H1 (cell line): ENCODE data around the gene SIRT7. TPM values are rescaled to one million over a fixed set of nuclear protein-coding genes. Genes with fewer than 3 reads are reported as not detected.

Source experiments
- CTCF ChIA-PET: fragments of 300-600 bp; sonication (Branson Sonifier 250); formaldehyde crosslinking; loops from one replicate; lab custom pipeline; 2021; ENCODE audit not compliant: partially characterized antibody; lab: Charles Lee
- POLR2A ChIA-PET: fragments of 300-600 bp; sonication (Branson Sonifier 250); formaldehyde crosslinking; loops from one replicate; lab custom pipeline; 2021; ENCODE audit warnings: inconsistent platforms; ENCODE audit not compliant: partially characterized antibody; lab: Charles Lee
- DNase-seq, 2 experiments: peaks; one replicate each; pipeline versions ENCODE4 v3.0.0 to v3.0.0-alpha.2; 2010 to 2022; ENCODE audit warnings: low spot score in 2 of 2, low read depth in 1 of 2, mixed read lengths in 1 of 2
- FAIRE-seq: peaks from 2 replicates; lab custom pipeline; 2011; peaks lifted over from hg19 to GRCh38; lab: Jason Lieb, UNC
- H2AFZ ChIP-seq: 2 replicates; pipeline ENCODE4 v1.8.1; 2012; ENCODE audit warnings: low read length, inconsistent platforms
- H2AK5ac ChIP-seq: 2 replicates; pipeline ENCODE4 v1.6.1; 2013; ENCODE audit warnings: low read depth, low read length
- H2BK120ac ChIP-seq: replicated peaks from 2 replicates; pipeline ENCODE3; 2013; ENCODE audit warnings: low read depth, low read length, inconsistent platforms
- H2BK12ac ChIP-seq: 2 replicates; pipeline ENCODE4 v1.6.1; 2013; ENCODE audit warnings: low read depth, low read length
- H2BK15ac ChIP-seq: 2 replicates; pipeline ENCODE4 v1.6.1; 2013; ENCODE audit warnings: low read length
- H2BK20ac ChIP-seq: 2 replicates; pipeline ENCODE4 v1.6.1; 2013; ENCODE audit warnings: low read length
- H2BK5ac ChIP-seq: 2 replicates; pipeline ENCODE4 v1.6.1; 2013; ENCODE audit warnings: low read depth, low read length
- H3K14ac ChIP-seq: 2 replicates; pipeline ENCODE4 v1.6.1; 2013; ENCODE audit warnings: inconsistent platforms; ENCODE audit not compliant: insufficient read length
- H3K18ac ChIP-seq: 2 replicates; pipeline ENCODE4 v1.6.1; 2013; ENCODE audit warnings: low read length; ENCODE audit errors: extremely low read depth
- H3K23ac ChIP-seq: 2 replicates; pipeline ENCODE4 v1.6.1; 2013; ENCODE audit warnings: inconsistent platforms; ENCODE audit not compliant: insufficient read length
- H3K23me2 ChIP-seq: 2 replicates; pipeline ENCODE4 v1.6.1; 2013; ENCODE audit warnings: low read depth, low read length
- H3K27ac ChIP-seq: 2 replicates; pipeline ENCODE4 v1.6.1; 2011; ENCODE audit warnings: low read depth, low read length, inconsistent platforms
- H3K27me3 ChIP-seq, 4 experiments: replicated peaks in 1 of 4; 1 replicate in 1 of 4; 2 replicates in 3 of 4; pipeline versions ENCODE4 v1.6.1 to v1.8.1; 2011 to 2013; ENCODE audit warnings: low read length in 3 of 4, mild to moderate bottlenecking in 3 of 4, inconsistent platforms in 2 of 4, mixed read lengths in 2 of 4, moderate library complexity in 1 of 4; ENCODE audit not compliant: control insufficient read depth in 3 of 4, insufficient read depth in 3 of 4; ENCODE audit errors: extremely low read depth in 1 of 4
- H3K36me3 ChIP-seq, 4 experiments: 2 replicates each; pipeline versions ENCODE4 v1.6.1 to v1.8.1; 2011 to 2013; ENCODE audit warnings: mild to moderate bottlenecking in 4 of 4, low read length in 3 of 4, moderate library complexity in 2 of 4, control low read depth in 1 of 4, inconsistent platforms in 1 of 4; ENCODE audit not compliant: insufficient read depth in 4 of 4, control insufficient read depth in 2 of 4
- H3K4ac ChIP-seq: replicated peaks from 2 replicates; pipeline ENCODE3; 2013; ENCODE audit warnings: low read length, low read depth, mixed read lengths, inconsistent platforms; ENCODE audit not compliant: insufficient read length
- H3K4me1 ChIP-seq, 4 experiments: replicated peaks in 1 of 4; 1 replicate in 1 of 4; 2 replicates in 3 of 4; pipeline versions ENCODE4 v1.6.1 to v1.8.1; 2011 to 2013; ENCODE audit warnings: low read length in 3 of 4, inconsistent platforms in 2 of 4, mixed read lengths in 1 of 4; ENCODE audit not compliant: insufficient read depth in 4 of 4, control insufficient read depth in 3 of 4
- H3K4me2 ChIP-seq, 2 experiments: 2 replicates each; pipeline versions ENCODE4 v1.6.1 to v1.8.1; 2011 to 2013; ENCODE audit warnings: low read depth in 2 of 2, low read length in 2 of 2, control low read depth in 1 of 2, inconsistent platforms in 1 of 2, mild to moderate bottlenecking in 1 of 2; ENCODE audit not compliant: insufficient read depth in 1 of 2
- H3K4me3 ChIP-seq, 4 experiments: fragments of 200-600, 300-600 bp in 1 of 4; sonication (generic), shearing (Covaris generic), sonication (Bioruptor Twin) in 1 of 4; 2 replicates each; pipeline versions ENCODE4 v1.5.1 to v1.8.1; 2011 to 2016; ENCODE audit warnings: low read length in 4 of 4, low read depth in 3 of 4, control low read depth in 2 of 4, inconsistent platforms in 2 of 4, mild to moderate bottlenecking in 2 of 4, mixed read lengths in 1 of 4, moderate library complexity in 1 of 4; ENCODE audit not compliant: insufficient read depth in 2 of 4; ENCODE audit errors: extremely low read depth in 1 of 4
- H3K56ac ChIP-seq: replicated peaks from 2 replicates; pipeline ENCODE3; 2013; ENCODE audit warnings: low read depth, mild to moderate bottlenecking, mixed read lengths, low read length, inconsistent platforms; ENCODE audit not compliant: insufficient read length
- H3K79me1 ChIP-seq: 2 replicates; pipeline ENCODE4 v1.6.1; 2013; ENCODE audit warnings: low read depth, low read length, control low read depth
- H3K79me2 ChIP-seq, 2 experiments: 2 replicates each; pipeline versions ENCODE4 v1.6.1 to v1.8.1; 2012 to 2013; ENCODE audit warnings: low read length in 2 of 2, mild to moderate bottlenecking in 2 of 2, inconsistent platforms in 1 of 2; ENCODE audit not compliant: insufficient read depth in 2 of 2, control insufficient read depth in 1 of 2
- H3K9ac ChIP-seq, 4 experiments: replicated peaks in 1 of 4; 1 replicate in 1 of 4; 2 replicates in 3 of 4; pipeline versions ENCODE4 v1.6.1 to v1.8.1; 2011 to 2013; ENCODE audit warnings: low read depth in 3 of 4, low read length in 3 of 4, control low read depth in 2 of 4, mild to moderate bottlenecking in 2 of 4, moderate library complexity in 2 of 4, inconsistent platforms in 1 of 4; ENCODE audit errors: extremely low read depth in 1 of 4
- H3K9me3 ChIP-seq, 2 experiments: 2 replicates each; pipeline versions ENCODE4 v1.6.1 to v1.8.1; 2012 to 2013; ENCODE audit warnings: mild to moderate bottlenecking in 2 of 2, moderate library complexity in 2 of 2, control low read depth in 1 of 2, inconsistent platforms in 1 of 2, low read depth in 1 of 2, low read length in 1 of 2, mixed read lengths in 1 of 2; ENCODE audit not compliant: insufficient read depth in 2 of 2
- H4K20me1 ChIP-seq, 2 experiments: replicated peaks in 1 of 2; 2 replicates each; pipeline versions ENCODE3 to v1.8.1; 2011 to 2013; ENCODE audit warnings: inconsistent platforms in 2 of 2, low read length in 2 of 2, mild to moderate bottlenecking in 1 of 2; ENCODE audit not compliant: insufficient read depth in 2 of 2, control insufficient read depth in 1 of 2
- H4K5ac ChIP-seq: 2 replicates; pipeline ENCODE4 v1.6.1; 2013; ENCODE audit warnings: low read length, low read depth, mixed read lengths, inconsistent platforms; ENCODE audit not compliant: insufficient read length
- H4K8ac ChIP-seq: 2 replicates; pipeline ENCODE4 v1.8.0; 2013; ENCODE audit warnings: mild to moderate bottlenecking, moderate library complexity, low read length, inconsistent platforms; ENCODE audit not compliant: insufficient read depth; ENCODE audit errors: extremely low read depth
- H4K91ac ChIP-seq: replicated peaks from 2 replicates; pipeline ENCODE3; 2013; ENCODE audit warnings: low read length, mixed read lengths, inconsistent platforms; ENCODE audit not compliant: insufficient read length
- BACH1 ChIP-seq: IDR thresholded peaks from 2 replicates; pipeline ENCODE4 v1.6.1; 2012; ENCODE audit warnings: low read length, improper control_type of control experiment
- CEBPB ChIP-seq: IDR thresholded peaks from 2 replicates; pipeline ENCODE4 v1.6.1; 2012; ENCODE audit warnings: low read depth, low read length
- JUND ChIP-seq: IDR thresholded peaks from 2 replicates; pipeline ENCODE4 v1.6.1; 2011; ENCODE audit warnings: mild to moderate bottlenecking, improper control_type of control experiment, low read length
- MAFK ChIP-seq: IDR thresholded peaks from 2 replicates; pipeline ENCODE4 v1.6.1; 2012; ENCODE audit warnings: low read depth, mild to moderate bottlenecking, improper control_type of control experiment, low read length
- PHF8 ChIP-seq: fragments of 200-600 bp; sonication (generic); conservative IDR thresholded peaks from 2 replicates; pipeline ENCODE4 v1.7.1; 2012; ENCODE audit warnings: low read depth, mild to moderate bottlenecking, inconsistent platforms, low read length, moderate library complexity
- POLR2AphosphoS5 ChIP-seq: IDR thresholded peaks from 2 replicates; pipeline ENCODE4 v1.6.1; 2011; ENCODE audit warnings: low read depth, low read length
- SAP30 ChIP-seq: fragments of 300-600 bp; sonication (generic); IDR thresholded peaks from 2 replicates; pipeline ENCODE4 v1.7.1; 2012; ENCODE audit warnings: low read length, moderate library complexity, mild to moderate bottlenecking, inconsistent platforms; ENCODE audit not compliant: insufficient read depth, insufficient replicate concordance
- SIRT6 ChIP-seq: IDR thresholded peaks from one replicate; pipeline ENCODE4 v1.7.1; 2012; ENCODE audit warnings: low read length, inconsistent platforms
- SP2 ChIP-seq: IDR thresholded peaks from 2 replicates; pipeline ENCODE4 v1.6.1; 2012; ENCODE audit warnings: mild to moderate bottlenecking, low read length, inconsistent platforms
- SRF ChIP-seq: IDR thresholded peaks from 2 replicates; pipeline ENCODE4 v1.6.1; 2011; ENCODE audit warnings: mild to moderate bottlenecking, low read depth, low read length, moderate library complexity
- YY1 ChIP-seq: IDR thresholded peaks from 2 replicates; pipeline ENCODE4 v1.6.1; 2011; ENCODE audit warnings: low read depth, mild to moderate bottlenecking, low read length
- ZNF274 ChIP-seq: IDR thresholded peaks from 2 replicates; pipeline ENCODE4 v1.7.0; 2012; ENCODE audit warnings: low read length, borderline replicate concordance; ENCODE audit errors: extremely low read depth
- WGBS, 2 experiments: shearing (Covaris generic) in 1 of 2; methylation state at CpG; one replicate each; pipeline versions ENCODE4 v1.1.6 to v1.1.7; 2013 to 2015; ENCODE audit warnings: low lambda C conversion rate in 2 of 2, mixed read lengths in 2 of 2, inconsistent platforms in 1 of 2, low coverage in 1 of 2, missing lambda C conversion rate in 1 of 2; ENCODE audit not compliant: insufficient replicate concordance in 2 of 2, insufficient coverage in 1 of 2, insufficient read length in 1 of 2; ENCODE audit errors: extremely low coverage in 1 of 2, missing lambda C conversion rate in 1 of 2; 5-methylcytosine and 5-hydroxymethylcytosine counted together
- polyA plus RNA-seq, 7 experiments: library from polyadenylated mRNA; depleted of rRNA in 3 of 7; stranded (reverse) in 5 of 7; unstranded in 2 of 7; fragments of >200 nt in 5 of 7; fragments of 200-250 nt in 2 of 7; gene quantifications; 1 replicate in 5 of 7; 2 replicates in 1 of 7; 4 replicates in 1 of 7; pipeline versions ENCODE4 v1.2.1 to v1.2.3, GENCODE V29; 2011 to 2013; ENCODE audit warnings: missing spikeins in 2 of 7, mixed read lengths in 2 of 7
- total RNA-seq: library from RNA; stranded (reverse); fragmentation: NEBNext Ultra II Directional; extraction: Animal tissue kit (Norgen Biotek cat#: 25700); gene quantifications from 2 replicates; pipeline ENCODE4 v1.2.1, GENCODE V29; 2021
- TF ChIP-seq, protein P1 (sequence below): IDR thresholded peaks from 2 replicates; pipeline ENCODE4 v1.6.1; 2012; ENCODE audit warnings: inconsistent platforms

SIRT7 gene
- total and polyA plus RNA-seq, 2 of the 8 experiments (the other 6 are each of a cell fraction or from before 2014, with no cell fraction given): 5.8 to 16.6 TPM

DNA sequence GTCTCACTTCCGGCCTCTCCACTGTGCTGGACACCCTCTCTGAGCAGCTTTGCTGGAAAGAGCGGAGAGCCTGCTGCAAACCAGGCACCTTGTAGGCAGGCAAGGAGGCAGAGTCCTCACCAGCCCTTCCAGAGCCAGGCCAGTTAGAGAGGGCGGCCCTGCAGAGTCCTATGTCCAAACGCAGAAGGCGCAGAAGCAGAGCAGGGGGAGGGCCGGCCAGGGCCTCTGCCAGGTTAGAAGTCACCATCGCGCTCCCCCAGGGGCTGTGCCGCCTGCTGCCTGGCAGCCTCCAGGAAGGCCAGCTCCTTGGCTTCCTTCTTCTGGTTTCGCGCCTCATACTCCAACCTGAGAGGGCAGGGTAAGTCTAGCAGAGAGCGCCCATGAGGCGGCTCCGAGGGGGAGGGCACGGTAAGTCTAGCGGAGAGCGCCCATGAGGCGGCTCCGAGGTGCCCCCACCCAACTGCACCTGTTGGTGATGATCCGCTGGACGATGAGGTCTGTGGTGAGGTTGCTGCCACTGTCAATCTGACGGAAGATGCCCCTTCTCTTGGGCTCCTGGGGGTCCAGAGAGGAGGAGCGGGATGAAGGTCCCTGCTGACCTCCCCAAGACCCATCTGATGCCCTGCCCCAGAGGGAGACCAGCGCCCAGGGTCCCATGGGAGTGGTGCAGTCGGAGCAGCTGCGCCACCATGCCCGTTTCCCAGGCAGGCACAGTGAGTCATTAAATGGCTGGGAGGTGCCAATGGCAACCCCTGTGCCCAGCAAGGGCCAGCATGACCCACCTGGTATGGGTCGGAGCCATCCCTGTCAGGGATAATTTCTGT, 13.2 kb downstream of the SIRT7 start:
- H2AFZ ChIP-seq: no peak overlapping the region
- H3K23me2 ChIP-seq: peaks cover 6% of the 10 kb centered on the region; the same call in 1 of the 2 replicates
- H3K79me1 ChIP-seq: peaks cover 2% of the 10 kb centered on the region; the same call in 1 of the 2 replicates
- no peak overlapping the region for H3K4me3 ChIP-seq
- no peak overlapping the region for H4K5ac ChIP-seq
- no peak overlapping the region for H3K9ac ChIP-seq
- H3K27ac ChIP-seq: no peak overlapping the region
- ChIA-PET CTCF (interaction anchor here (0.8 kb wide), 1 partner anchor 35 kb away, joined by 3 read pairs; no protein-coding TSS in a partner anchor), POLR2A (interaction anchor here (0.7 to 4.0 kb wide), 7 partner anchors 10 to 115 kb away, joined by 3 to 22 read pairs (median 3); partner anchors contain the start of gene ANAPC11)
- H2BK15ac ChIP-seq: no peak overlapping the region
- H3K9me3 ChIP-seq: no peaks in the 10 kb centered on the region
- H4K91ac ChIP-seq: no peak overlapping the region
- H3K18ac ChIP-seq: no peak overlapping the region
- H3K79me2 ChIP-seq: no peaks in the 10 kb centered on the region
- no peak overlapping the region for H3K4me2 ChIP-seq
- H3K4ac ChIP-seq: no peak overlapping the region
- no peak overlapping the region for H2BK120ac ChIP-seq
- H3K4me1 ChIP-seq: peaks cover 0 to 8% (median 3%) of the 10 kb centered on the region in 4 experiments; a peak in 3 of 7 replicates
- H3K36me3 ChIP-seq: peaks cover 0 to 1% (median under 1%) of the 10 kb centered on the region in 4 experiments; a peak in 3 of 8 replicates
- WGBS, 2 experiments: 93% methylated on average over 26 of the region's 28 CpGs; no CpG with 5 or more reads in 1 of the 2 experiments
- H3K14ac ChIP-seq: no peak overlapping the region
- H4K8ac ChIP-seq: no peak overlapping the region; the same call in 1 of the 2 replicates
- DNase-seq (no peak), FAIRE-seq (no peak)
- peaks cover 0 to 22% (median 14%) of the 10 kb centered on the region in 4 experiments; a peak in 5 of 7 replicates for H3K27me3 ChIP-seq
- H3K56ac ChIP-seq: no peak overlapping the region
- no peak overlapping the region for H2BK12ac ChIP-seq
- no peak overlapping the region for H2BK20ac ChIP-seq
- no peak overlapping the region for H2AK5ac ChIP-seq
- no peak overlapping the region for H2BK5ac ChIP-seq
- H3K23ac ChIP-seq: no peak overlapping the region
- peaks cover 5 to 19% of the 10 kb centered on the region in 2 experiments for H4K20me1 ChIP-seq
- TF ChIP-seq JUND: no peak
- TF ChIP-seq MAFK: no peak
- TF ChIP-seq POLR2AphosphoS5: no peak
- TF ChIP-seq SP2: no peak
- TF ChIP-seq CEBPB: no peak
- no peak for TF ChIP-seq PHF8
- TF ChIP-seq ZNF274: no peak
- TF ChIP-seq SRF: no peak
- TF ChIP-seq SAP30: no peak
- TF ChIP-seq SIRT6: no peak
- TF ChIP-seq, protein P1, sequence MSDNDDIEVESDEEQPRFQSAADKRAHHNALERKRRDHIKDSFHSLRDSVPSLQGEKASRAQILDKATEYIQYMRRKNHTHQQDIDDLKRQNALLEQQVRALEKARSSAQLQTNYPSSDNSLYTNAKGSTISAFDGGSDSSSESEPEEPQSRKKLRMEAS: no peak
- no peak for TF ChIP-seq BACH1
- TF ChIP-seq YY1: no peak
